Astrocyte of the cerebellum (primary cell): Measurements from ENCODE around the gene CD84.
"Not testable (repeated sequence)": the region's sequence is repeated elsewhere in the genome, so short reads cannot be mapped to it uniquely, and the experiment has no call there.

Source experiments
- DNase-seq: peaks from one replicate; pipeline ENCODE4 v3.0.0-alpha.2; 2011; ENCODE audit warnings: low read depth
- H3K4me3 ChIP-seq: 2 replicates; pipeline ENCODE4 v1.5.1; 2011; ENCODE audit warnings: mild to moderate bottlenecking, low read depth, low read length, moderate library complexity
- CTCF ChIP-seq: IDR thresholded peaks from 2 replicates; pipeline ENCODE4 v1.5.1; 2012; ENCODE audit warnings: low read length, low read depth, moderate library complexity, mild to moderate bottlenecking; ENCODE audit errors: missing control alignments
- in situ Hi-C: cut with HindIII; loops from 2 replicates; pipeline ENCODE4 v1.10.0; 2017; ENCODE audit warnings: low sequenced_read_pairs

The CD84 gene

GRCh38 chr1:160579216-160579701 lies at the start of gene CD84:
Gene CD84 (minus strand): TSS chr1:160579496. CDS start chr1:160579437, 59 bp downstream.
- in situ Hi-C loops = no loop called here
- no peak for DNase-seq
- TF ChIP-seq CTCF = no peak
- H3K4me3 ChIP-seq = no peak within 1 kb of the TSS

- no peak for DNase-seq
- H3K4me3 ChIP-seq = no peak overlapping the region
- in situ Hi-C loops = no loop called here
- no peak for TF ChIP-seq CTCF
These were observed 49.5 kb upstream of the CD84 start for GRCh38 chr1:160628799-160629263.

GRCh38 chr1:160627677-160628289 lies 48.5 kb upstream of the CD84 start:
- DNase-seq, in situ Hi-C loops, H3K4me3 ChIP-seq: not testable (repeated sequence)

- H3K4me3 ChIP-seq = no peak overlapping the region
- DNase-seq = no peak
- TF ChIP-seq CTCF = no peak
- in situ Hi-C loops = no loop called here
These were observed 47.4 kb upstream of the CD84 start for GRCh38 chr1:160626509-160627342.

- no peak for TF ChIP-seq CTCF
- no peak overlapping the region for H3K4me3 ChIP-seq
- in situ Hi-C loops = no loop called here
- DNase-seq = no peak
These were observed 46.6 kb upstream of the CD84 start for GRCh38 chr1:160625725-160626498.

GRCh38 chr1:160625321-160625720 lies 46.0 kb upstream of the CD84 start:
- no peak overlapping the region for H3K4me3 ChIP-seq
- DNase-seq = no peak
- TF ChIP-seq CTCF = no peak
- in situ Hi-C loops = no loop called here
